ENCODE results near the gene DAB2IP.

DAB2IP gene

DNA sequence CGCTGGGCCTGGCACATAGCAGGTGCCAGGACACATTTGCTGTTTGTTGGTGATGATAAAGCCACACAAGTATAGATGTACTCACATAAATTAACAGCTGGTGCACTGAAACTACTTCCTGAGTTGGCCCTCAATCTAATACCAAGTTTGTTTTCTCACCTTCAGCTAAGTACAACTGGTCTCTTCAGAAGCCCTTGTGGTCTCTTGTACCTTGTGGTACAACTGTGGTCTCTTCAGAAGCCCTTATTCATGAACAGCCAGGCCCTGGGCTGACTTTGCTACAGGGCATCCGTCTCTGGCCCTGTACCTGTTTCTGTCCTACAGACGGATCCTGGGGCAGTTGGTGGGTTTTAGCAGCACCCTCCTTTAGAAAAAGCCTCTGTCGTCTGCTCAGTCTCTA is 81.5 kb downstream of the DAB2IP start:
- H3K4me2 ChIP-seq (ENCODE audit: low read length) = no peak overlapping the region
- no peaks in the 10 kb centered on the region for H3K9me3 ChIP-seq (ENCODE audit: insufficient read depth, low read length)
- no peaks in the 10 kb centered on the region for H3K27me3 ChIP-seq (ENCODE audit: low read depth, low read length)
- TF ChIP-seq, protein P1, sequence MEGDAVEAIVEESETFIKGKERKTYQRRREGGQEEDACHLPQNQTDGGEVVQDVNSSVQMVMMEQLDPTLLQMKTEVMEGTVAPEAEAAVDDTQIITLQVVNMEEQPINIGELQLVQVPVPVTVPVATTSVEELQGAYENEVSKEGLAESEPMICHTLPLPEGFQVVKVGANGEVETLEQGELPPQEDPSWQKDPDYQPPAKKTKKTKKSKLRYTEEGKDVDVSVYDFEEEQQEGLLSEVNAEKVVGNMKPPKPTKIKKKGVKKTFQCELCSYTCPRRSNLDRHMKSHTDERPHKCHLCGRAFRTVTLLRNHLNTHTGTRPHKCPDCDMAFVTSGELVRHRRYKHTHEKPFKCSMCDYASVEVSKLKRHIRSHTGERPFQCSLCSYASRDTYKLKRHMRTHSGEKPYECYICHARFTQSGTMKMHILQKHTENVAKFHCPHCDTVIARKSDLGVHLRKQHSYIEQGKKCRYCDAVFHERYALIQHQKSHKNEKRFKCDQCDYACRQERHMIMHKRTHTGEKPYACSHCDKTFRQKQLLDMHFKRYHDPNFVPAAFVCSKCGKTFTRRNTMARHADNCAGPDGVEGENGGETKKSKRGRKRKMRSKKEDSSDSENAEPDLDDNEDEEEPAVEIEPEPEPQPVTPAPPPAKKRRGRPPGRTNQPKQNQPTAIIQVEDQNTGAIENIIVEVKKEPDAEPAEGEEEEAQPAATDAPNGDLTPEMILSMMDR (IDR thresholded peaks at IDR 0.05; ENCODE audit: low read depth, low read length) = no peak
- TF ChIP-seq EZH2phosphoT487 (IDR thresholded peaks at IDR 0.05; ENCODE audit: low read depth) = no peak
- no peak overlapping the region for H3K4me3 ChIP-seq (ENCODE audit: low read length)
- H3K9ac ChIP-seq (ENCODE audit: low read length) = no peak overlapping the region
- H3K36me3 ChIP-seq (replicated peaks; ENCODE audit: low read depth, low read length) = no peaks in the 10 kb centered on the region
- H4K20me1 ChIP-seq (ENCODE audit: insufficient read depth, low read length) = no peaks in the 10 kb centered on the region
- peaks cover 19% of the 10 kb centered on the region for H3K4me1 ChIP-seq (ENCODE audit: low read length)
- no peaks in the 10 kb centered on the region for H3K79me2 ChIP-seq (ENCODE audit: low read length)
- no peak overlapping the region for H3K27ac ChIP-seq (ENCODE audit: low read length)
- H2AFZ ChIP-seq (ENCODE audit: low read depth, low read length) = no peak overlapping the region

DNA sequence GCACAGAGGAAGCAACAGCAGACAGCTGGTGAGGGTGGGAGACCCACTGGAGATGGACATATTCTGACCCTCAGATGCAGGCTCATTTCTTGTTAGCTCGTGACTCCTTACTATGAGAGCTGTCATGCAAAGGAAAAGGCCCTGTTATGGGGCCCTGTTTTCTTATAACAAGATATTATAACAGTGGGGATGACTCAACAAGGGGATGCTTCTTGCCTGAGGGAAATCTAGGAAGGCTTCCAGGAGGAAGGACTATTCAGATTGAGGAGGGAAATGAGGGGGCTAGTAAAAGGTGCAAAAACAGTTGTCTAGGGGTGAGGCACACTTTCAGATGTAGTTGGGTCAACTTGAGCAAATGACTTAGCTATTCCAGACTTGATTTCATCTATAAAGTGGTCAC is 83.0 kb downstream of the DAB2IP start:
- no peak overlapping the region for H3K4me3 ChIP-seq (ENCODE audit: low read length)
- H3K9ac ChIP-seq (ENCODE audit: low read length) = no peak overlapping the region
- no peak overlapping the region for H3K27ac ChIP-seq (ENCODE audit: low read length)
- no peak overlapping the region for H2AFZ ChIP-seq (ENCODE audit: low read depth, low read length)
- no peak for TF ChIP-seq EZH2phosphoT487 (IDR thresholded peaks at IDR 0.05; ENCODE audit: low read depth)
- TF ChIP-seq, protein P1 (IDR thresholded peaks at IDR 0.05; ENCODE audit: low read depth, low read length) = no peak
- H4K20me1 ChIP-seq (ENCODE audit: insufficient read depth, low read length) = no peaks in the 10 kb centered on the region
- H3K36me3 ChIP-seq (replicated peaks; ENCODE audit: low read depth, low read length) = no peaks in the 10 kb centered on the region
- no peaks in the 10 kb centered on the region for H3K79me2 ChIP-seq (ENCODE audit: low read length)
- no peak overlapping the region for H3K4me2 ChIP-seq (ENCODE audit: low read length)
- H3K4me1 ChIP-seq (ENCODE audit: low read length) = peaks cover 34% of the 10 kb centered on the region
- H3K9me3 ChIP-seq (ENCODE audit: insufficient read depth, low read length) = no peaks in the 10 kb centered on the region
- H3K27me3 ChIP-seq (ENCODE audit: low read depth, low read length) = no peaks in the 10 kb centered on the region

DNA sequence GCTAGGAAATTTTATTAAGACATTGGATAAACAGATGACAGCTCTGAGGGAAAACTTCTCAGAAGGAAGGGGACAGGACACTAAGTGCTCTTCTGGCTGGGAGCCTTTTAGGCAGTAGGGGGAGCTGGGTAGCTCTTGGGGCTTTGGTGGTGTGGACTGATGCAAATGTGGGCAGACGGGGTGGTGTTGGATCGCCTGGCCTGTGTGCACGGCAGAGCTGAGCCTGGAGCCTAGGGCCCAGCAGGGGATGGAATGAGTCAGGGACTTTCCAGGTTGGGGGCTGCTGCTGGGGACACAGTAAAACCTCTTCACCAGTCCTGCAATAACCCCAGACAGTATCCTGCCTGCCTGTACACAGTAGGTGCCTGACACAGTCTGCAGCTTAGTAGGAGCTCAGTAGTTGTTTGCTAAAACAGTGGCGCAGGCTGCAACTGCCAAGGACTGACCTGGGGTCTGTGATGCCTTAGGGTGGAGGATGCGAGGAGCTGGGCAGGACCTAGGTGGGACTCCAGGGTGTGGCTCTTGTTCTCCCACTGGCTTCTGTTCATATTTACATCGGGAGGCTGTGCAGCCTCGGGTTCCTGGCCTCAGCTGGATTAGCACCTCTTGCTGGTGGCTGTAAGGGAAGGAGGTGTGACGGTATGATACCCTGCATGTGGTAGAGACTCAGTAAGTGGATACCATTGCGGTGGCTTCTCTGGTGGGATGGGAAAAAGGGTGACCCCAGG is 83.8 kb downstream of the DAB2IP start:
- Histone ChIP-seq H3K4me3 (ENCODE audit: low read length) (no peak overlapping the region), H3K36me3 (replicated peaks; ENCODE audit: low read depth, low read length) (no peaks in the 10 kb centered on the region), H3K27me3 (ENCODE audit: low read depth, low read length) (no peaks in the 10 kb centered on the region), H3K4me2 (ENCODE audit: low read length) (peak overlapping the region; percentile 30), H3K9me3 (ENCODE audit: insufficient read depth, low read length) (no peaks in the 10 kb centered on the region), H3K79me2 (ENCODE audit: low read length) (no peaks in the 10 kb centered on the region), H2AFZ (ENCODE audit: low read depth, low read length) (no peak overlapping the region), H3K27ac (ENCODE audit: low read length) (no peak overlapping the region), H3K9ac (ENCODE audit: low read length) (no peak overlapping the region), H4K20me1 (ENCODE audit: insufficient read depth, low read length) (no peaks in the 10 kb centered on the region), H3K4me1 (ENCODE audit: low read length) (peaks cover 34% of the 10 kb centered on the region)
- TF ChIP-seq, protein P1 (IDR thresholded peaks at IDR 0.05; ENCODE audit: low read depth, low read length) = peak; percentile 70
- no peak for TF ChIP-seq EZH2phosphoT487 (IDR thresholded peaks at IDR 0.05; ENCODE audit: low read depth)

DNA sequence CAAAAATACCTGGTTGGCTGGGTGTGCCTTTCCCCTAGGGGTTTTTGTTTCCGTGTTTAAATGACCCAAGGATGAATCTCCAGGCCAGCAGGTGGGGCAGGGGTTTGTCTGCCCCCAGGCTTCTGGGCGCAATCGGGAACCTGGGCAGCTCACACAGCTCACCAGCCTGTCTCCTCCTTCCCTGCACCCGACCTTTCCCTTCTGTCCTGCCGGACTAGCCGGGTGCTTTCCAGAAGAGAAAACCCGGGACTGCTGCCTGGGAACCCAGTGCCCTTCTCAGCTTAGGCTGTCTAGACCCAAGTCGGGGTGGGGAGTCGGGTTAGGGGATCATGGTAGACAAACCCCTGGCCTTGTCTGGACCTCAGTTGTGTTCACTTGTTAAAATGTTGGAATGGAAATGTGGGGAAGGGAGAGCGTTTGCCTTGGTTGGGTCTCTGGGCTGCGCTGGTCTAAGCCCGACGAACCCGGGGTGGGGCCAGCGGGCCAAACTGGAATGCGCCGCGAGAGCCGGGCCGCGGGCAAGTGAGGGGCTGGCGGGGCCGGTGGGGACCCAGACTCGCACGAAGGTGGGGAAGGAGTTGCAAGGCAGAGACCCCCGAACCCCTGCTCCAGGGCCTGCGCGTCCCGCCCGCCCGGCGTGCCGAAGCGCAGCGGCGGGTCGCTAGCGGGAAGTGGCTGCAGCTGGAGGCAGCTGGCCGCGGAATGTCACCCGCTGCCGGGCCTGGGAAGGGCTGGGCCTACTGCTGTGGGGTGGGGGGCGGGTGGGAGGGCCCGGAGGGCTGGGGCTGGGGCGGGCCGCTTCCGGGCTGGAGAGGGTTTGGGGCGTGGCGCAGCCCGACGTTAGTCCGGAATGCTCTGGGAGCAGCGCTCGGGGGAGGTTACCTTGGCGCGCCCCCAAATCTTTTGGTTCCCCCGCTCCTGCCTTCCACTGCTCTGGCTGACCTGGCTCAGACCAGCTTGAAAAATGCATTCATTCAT is 84.6 kb downstream of the DAB2IP start:
- Histone ChIP-seq H3K27ac (ENCODE audit: low read length) (no peak overlapping the region), H3K9ac (ENCODE audit: low read length) (no peak overlapping the region), H3K4me3 (ENCODE audit: low read length) (no peak overlapping the region), H2AFZ (ENCODE audit: low read depth, low read length) (no peak overlapping the region), H4K20me1 (ENCODE audit: insufficient read depth, low read length) (no peaks in the 10 kb centered on the region), H3K79me2 (ENCODE audit: low read length) (no peaks in the 10 kb centered on the region), H3K27me3 (ENCODE audit: low read depth, low read length) (no peaks in the 10 kb centered on the region), H3K36me3 (replicated peaks; ENCODE audit: low read depth, low read length) (no peaks in the 10 kb centered on the region), H3K9me3 (ENCODE audit: insufficient read depth, low read length) (no peaks in the 10 kb centered on the region), H3K4me1 (ENCODE audit: low read length) (peaks cover 34% of the 10 kb centered on the region), H3K4me2 (ENCODE audit: low read length) (no peak overlapping the region)
- no peak for TF ChIP-seq EZH2phosphoT487 (IDR thresholded peaks at IDR 0.05; ENCODE audit: low read depth)
- TF ChIP-seq, protein P1 (IDR thresholded peaks at IDR 0.05; ENCODE audit: low read depth, low read length) = no peak

Data from OCI-LY3 (cell line).